Activated naive CD8-positive, alpha-beta T cell treated with anti-CD3 and anti-CD28 coated beads, Interleukin-2, amount 50 U/mL, for 16 hours (primary cell): ENCODE measurements around the gene RSRC1.
A peak's percentile ranks its signal among the peaks of the same experiment; 100 is the strongest.
"Not testable (repeated sequence)": the region's sequence is repeated elsewhere in the genome, so short reads cannot be mapped to it uniquely, and the experiment has no call there.

Source experiments
- DNase-seq: peaks from one replicate; pipeline ENCODE4 v3.0.0-alpha.2; 2020; ENCODE audit warnings: low read depth, low spot score

RSRC1 gene

DNA sequence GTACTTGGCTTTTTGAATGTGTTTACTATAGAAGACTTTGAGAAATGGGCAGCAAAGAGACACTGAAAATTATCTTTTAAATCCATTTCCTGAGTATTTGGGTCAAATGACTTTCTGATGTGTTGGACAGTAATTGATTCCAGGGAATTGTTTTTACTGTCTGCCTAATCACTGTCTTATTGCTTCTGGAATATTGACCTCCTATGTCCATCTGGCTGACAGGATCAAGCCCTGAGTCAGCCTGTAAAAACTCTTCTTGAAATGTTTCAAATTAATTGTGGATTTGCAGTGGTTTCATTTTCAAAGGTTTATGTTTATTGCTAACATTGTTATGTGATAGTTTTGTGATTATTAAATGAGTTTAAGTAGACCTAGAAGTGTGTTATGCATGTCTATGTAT is 410.5 kb downstream of the RSRC1 start:
- no peak for DNase-seq

DNA sequence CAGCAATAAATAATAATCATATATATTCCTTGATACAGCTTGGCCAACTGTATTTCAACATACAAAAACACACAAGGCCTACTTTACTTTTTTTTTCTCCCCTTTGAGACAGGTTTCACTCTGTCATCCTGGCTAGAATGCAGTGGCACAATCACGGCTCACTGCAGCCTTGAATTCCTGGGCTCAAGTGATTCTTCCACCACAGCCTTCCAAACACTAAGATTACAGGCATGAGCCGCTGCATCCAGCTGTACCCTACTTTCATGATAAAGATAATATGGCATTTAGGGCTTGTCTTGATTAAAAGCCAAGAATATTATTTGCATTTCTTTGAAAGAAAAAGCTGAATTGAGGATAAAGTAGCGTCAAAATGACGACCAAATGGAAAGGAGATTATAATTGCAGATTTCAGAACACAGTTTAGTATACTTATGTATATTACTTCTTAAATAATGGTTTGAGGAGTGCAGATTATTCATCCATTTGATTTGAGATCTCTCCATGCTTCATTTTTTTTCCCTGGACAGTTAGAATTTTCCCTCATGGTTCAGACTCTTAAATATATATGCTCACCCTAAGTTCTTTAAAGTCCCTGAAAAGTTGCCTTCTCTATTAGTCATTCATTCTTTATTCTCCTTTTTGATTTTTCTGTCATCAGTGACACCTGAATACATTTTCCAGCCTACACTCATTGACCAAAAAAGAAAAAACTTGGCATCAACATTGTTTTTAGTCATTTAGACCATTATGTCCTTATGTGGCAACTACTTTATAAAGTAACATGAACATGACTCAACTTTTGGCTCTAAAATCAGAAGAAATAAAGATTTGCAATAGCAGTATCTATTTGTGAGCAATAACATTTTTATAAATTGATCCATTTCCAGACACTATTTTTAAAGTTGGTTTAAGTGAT is 412.6 kb downstream of the RSRC1 start:
- DNase-seq, result no peak

DNA sequence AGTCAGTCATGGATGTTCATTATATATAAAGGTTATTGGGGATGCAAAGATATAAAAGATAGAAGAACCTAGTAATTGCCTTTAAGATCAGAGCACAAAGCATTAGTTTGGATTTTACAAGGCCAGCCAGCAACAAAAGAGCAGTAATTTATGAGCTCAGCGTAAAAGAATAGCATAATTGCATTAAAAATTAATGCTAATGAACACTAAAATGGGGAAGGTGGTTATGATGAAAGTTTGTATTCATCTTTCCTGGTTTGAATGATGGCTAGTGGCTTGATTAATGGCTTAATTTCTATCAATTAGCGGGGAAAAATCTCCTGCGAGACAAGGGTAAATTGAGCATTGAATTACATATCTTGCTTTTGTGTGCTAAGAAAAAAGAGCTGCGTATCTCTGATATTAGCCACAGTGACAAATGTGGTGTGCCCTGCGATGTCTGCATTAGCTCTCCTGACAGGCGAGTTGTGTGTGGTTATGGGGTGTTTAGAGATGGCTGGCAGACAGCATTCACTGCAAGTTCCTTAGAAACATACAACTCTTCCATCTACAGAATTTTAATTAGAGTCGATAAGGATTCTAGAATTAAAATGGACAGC is 418.3 kb downstream of the RSRC1 start:
- DNase-seq, result no peak

DNA sequence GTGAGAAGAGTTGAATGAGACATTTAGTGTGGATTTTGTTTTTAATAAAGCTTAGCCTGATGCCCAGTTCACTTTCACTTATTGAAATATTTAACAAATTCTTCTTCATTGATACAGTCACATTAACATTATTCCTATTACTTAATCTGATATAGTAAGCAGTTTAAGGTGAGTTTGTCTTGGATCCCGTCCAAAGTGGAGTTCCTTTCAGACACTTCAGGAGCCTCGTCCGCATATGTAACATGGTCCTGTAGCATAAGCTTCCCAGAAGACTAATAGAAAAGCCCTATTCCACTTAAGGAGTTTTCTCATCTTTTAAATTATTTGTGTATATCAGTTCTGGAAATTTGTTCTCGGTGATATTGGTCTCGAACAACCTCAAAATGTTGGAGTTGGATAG is 421.4 kb downstream of the RSRC1 start:
- DNase-seq, result no peak

DNA sequence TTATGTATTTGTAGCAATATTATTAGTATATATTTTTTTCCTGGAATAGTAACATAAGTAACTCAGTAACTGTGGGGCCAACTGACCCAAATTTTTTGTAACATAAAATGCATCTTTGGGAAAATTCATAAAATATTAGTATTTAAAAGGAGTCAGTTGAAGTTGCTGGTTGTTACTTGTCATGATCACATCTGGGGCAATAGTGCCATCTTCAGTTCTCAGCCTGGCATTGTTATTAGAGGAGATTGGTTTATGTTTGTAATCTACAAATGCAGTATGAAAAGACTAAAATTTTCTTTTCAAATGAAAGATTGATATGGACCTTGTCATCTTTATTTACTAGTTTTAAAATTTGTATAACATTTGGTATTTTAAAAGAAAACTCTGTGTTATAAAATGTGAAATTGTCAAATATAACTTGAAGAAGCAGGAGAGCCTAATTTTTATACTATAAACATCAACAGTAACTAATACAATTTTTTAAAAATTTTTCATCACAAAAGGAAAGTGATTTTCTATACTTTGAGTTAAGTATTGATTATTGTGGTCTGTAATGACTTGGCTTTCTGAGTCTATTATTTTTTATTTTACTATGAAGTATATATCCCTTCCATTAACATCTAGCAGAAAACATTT is 422.3 kb downstream of the RSRC1 start:
- no peak for DNase-seq

DNA sequence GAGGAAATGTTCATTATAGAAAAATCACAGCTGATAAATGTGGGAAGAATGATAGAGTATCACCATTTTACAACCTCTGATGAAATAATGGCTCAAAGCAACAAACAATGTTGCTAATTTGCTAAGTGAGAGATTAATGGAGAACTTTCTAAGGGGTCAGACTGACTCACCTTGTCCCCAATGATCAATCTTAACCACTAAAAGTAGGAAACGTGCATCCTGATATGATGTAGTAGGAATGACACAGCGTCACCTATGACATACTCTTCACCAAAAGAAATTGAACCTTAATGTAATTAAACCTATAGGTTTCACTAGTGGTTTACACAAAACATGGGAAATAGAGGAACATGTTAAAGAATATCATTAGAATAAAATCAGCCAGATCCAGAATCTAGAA is 426.0 kb downstream of the RSRC1 start:
- DNase-seq, result no peak

DNA sequence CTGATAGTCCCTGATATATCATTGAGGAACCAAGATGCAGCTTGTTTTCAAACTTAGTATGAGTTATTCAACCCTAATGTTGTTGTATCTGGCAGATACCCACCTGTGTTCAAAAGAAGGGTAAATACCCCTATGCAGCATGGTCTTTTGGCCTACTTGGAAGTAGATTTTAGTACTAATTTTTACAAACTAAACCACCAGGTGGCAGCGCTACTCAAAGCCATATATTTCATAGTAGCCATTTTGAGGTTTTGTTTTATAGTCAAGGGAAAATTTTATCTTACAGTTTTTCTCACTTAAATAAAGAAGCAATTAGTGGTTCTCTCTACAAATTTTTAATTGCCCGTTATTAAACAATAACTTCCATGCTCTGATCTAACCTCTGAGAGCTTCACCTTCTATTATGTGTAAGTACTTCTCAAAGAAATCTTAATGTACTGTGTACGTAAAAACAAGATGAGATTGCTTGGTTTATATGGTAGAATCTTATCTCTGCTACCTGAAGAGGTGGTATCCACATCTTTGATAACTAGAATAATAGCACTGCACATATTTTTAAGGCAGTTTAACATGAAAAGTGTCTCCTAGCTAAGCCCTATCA is 429.6 kb downstream of the RSRC1 start:
- DNase-seq, result peak; percentile 1

DNA sequence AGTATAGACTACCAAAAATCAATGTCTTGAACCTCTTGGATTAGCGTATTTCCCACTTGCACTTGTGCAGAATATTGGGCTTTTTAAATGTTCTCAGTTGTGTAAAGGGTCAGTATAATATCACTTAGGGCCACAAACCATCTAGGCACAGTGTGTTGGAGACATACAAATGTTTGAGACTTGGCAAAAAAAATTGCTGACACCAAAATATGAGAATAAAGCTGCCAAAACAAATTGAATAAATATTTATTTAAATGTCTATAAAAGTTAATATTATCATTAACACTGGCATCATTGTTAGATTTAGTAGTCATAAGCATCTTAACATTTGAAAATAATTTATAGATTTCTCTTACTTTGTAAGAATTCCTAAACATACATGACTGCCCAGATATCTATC is 430.2 kb downstream of the RSRC1 start:
- no peak for DNase-seq

DNA sequence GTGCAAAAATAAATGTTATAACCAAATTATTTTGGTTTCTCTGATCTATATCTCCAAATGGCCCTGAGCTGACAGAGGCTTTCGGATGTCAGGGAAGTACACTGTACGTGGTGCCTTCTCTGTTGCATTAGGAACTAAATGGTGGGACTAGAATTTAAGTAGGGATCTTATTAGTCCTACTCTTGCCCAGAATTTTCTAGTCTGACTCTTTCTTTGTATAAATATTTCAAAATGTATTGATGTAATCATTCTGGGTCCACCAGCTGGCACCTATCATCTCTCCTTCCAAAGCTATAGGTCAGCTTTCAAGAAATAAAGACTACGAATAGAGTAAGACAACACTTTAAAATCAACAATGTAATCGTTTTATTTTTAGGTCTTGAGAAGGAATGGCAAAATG is 438.8 kb downstream of the RSRC1 start:
- no peak for DNase-seq

DNA sequence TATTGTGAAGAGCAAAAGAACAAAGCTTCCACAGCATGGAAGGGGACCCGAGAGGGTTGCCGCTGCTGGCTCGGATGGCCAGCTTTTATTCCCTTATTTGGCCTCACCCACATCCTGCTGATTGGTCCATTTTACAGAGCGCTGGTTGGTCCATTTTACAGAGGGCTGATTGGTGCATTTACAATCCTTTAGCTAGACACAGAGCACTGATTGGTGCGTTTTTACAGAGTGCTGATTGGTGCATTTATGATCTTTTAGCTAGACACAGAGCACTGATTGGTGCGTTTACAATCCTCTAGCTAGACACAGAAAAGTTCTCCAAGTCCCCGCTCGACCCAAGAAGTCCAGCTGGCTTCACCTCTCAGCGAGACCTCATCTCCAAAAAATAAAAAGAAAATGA is 440.0 kb downstream of the RSRC1 start:
- DNase-seq, result not testable (repeated sequence)

DNA sequence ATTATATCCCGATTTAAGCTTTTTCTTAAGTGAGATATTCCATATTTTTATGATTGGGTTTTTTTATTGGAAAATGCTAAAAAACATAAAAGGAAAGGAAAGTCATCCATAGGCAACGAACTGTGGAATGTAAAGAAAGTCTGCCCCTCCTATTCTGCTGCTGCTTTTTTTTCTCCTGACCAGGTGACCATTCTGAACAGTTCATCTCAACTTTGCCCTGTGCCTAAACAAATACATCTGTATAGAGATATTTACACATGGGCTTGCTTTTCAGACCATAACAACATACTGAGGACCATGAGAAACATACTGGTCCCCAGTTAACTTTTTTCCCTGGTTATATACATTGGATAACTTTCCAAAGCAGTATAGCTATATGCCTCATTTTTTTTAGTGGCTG is 442.2 kb downstream of the RSRC1 start:
- no peak for DNase-seq

DNA sequence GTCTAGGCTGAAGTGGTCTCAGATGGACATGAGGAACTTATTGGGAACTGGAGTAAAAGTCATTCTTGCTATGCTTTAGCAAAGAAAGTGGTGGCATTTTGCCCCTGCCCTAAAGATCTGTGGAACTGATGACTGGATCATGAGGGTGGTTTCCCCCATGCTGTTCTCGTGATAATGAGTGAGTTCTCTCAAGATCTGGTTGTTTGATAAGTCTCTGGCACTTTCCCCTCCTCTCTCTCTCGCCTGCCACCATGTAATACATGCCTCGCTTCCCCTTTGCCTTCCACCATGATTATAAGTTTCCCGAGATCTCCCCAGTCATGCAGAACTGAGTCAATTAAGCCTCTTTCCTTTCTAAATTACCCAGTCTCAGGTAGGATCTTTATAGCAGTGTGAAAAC is 449.6 kb downstream of the RSRC1 start:
- DNase-seq, result no peak

DNA sequence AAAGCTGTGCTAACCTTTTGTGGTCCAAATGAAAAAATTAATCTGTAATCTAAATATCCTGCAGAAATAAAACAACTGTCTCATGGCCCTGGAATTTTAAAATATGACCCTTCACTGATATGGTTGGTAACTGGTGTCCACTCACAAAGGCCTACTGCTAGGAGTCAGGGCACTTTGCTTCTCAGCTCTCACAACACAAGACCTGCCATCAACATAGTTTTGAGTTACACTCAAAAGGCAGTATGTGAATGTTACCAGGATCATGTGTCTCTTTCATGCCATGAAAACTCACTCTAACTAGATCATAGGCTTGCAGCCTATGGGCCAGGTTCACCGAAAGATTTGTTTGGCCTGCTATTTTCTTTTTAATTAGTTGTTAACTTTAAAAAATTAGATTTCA is 451.1 kb downstream of the RSRC1 start:
- DNase-seq, result no peak

DNA sequence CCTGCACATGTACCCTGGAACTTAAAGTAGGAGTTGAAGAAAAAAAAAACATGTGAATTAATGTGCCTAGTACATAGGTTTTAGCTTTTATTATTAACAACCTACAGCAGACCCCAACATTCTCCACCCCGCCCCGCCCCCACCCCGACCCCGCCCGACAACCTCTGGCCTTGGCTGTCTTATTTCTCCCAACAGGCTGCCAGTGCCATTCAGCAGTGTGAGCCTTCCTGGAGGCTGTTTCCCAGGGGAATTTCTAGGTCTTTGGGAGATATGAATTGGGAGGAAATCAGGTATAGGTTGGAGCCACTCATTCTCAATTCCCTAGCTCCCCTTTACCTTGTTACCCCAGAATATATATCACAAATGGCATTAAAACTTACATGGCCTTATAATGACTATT is 452.8 kb downstream of the RSRC1 start:
- DNase-seq, result no peak

DNA sequence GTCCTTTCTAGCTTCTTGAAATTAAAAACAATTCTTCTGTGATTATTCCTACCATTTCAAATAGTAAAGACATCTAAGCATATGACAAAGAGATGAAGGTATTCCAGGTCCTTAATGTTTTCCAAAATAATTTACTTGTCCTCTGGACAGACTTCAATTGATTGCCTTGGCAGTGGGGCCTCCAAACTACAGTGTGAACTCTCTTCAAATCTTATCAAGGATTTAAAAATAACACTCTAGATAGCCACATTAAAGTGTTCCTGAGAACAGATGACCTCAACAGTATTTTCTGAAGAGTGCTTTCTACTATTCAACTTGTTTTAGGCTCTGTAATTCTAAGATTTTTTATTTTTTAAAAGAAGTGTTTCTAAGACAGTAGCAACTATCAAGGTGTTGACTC is 453.2 kb downstream of the RSRC1 start:
- DNase-seq, result no peak

DNA sequence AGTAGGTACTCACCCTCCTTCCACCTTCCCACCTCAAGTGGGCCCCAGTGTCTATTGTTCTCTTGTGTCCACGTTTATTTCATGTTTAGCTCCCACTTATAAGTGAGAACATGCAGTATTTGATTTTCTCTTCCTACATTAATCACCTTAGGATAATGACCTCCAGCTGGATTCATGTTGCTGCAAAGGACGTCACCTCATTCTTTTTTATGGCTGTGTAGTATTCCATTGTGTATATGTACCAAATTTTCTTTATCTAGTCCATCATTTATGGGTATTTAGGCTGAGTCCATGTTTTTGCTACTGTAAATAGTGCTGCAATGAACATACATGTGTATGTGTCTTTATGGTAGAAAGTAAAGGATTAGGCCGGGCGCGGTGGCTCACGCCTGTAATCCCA is 455.2 kb downstream of the RSRC1 start:
- DNase-seq, result no peak

DNA sequence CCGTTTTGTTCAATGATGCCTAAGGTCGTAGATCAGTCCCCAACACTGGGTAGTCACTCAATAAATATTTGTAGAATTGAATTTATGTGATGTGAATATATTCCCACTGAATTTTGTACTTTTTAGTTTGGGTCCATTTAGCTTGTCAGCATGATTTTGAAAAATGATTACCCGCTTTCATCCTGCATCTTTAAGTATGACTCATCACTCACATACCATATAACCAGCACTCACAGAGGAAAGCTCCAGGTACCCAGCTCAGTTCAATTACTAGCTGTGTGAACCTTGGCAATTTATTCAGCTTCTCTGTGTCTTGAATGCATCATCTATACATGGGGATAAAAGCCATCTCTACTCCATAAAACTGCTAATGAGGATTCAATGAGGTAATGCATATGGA is 458.9 kb downstream of the RSRC1 start:
- DNase-seq, result no peak

DNA sequence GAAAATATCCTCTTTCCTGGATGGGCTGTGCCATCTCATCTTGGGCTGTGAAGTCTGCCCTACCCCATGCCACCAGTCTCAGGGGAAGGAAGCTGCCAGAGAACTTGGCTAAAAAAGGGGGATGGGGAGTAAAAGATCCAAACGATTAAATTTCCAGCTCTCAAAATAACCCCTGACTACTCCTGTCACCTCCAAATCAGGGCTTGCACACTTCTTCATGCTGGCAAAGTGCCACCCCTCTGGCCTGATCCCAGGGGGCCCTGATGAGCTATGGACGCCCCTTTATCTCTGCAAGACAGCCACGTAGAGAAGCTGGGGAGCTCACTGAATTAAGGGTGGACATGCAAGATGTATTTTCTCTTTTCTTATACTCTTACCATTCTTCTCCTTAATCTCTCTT is 459.9 kb downstream of the RSRC1 start:
- no peak for DNase-seq

DNA sequence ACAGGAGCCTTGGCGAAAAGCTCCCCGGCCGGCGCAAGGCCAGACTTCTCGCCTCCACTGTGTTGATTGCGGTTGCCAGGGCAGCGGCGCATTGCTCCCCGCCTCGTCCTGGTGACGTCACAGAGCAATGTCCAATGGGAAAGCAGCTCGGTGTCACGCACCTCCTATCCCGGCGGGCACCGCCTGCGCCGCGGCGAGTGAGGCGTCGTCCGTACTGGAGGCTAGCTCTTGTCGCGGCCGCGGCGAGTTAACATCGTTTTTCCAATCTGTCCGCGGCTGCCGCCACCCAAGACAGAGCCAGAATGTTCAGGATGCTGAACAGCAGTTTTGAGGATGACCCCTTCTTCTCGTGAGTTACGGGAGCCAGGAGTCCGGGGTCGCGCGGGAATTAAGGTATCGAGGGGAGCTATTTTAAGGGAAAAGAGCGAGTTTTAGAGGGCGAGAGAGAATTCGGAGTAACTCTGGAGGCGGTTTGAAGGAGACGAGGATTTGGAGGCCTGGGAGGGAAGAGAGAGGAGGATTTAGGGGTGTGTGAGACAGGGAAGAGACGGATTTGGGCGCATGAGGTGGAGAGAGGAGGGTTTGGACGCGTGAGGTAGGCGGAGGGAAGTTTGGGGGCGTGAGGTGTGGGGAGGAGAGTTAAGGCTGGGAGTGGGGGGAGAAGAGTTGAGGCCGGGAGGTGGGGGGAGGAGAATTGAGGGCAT is 461.3 kb downstream of the RSRC1 start, which contains the start of gene MLF1:
Gene MLF1 (plus strand): TSS at position 196 of the 704 bp plus-strand sequence. CDS start 107 bp downstream, at position 303.
- DNase-seq, result peak; percentile 49

DNA sequence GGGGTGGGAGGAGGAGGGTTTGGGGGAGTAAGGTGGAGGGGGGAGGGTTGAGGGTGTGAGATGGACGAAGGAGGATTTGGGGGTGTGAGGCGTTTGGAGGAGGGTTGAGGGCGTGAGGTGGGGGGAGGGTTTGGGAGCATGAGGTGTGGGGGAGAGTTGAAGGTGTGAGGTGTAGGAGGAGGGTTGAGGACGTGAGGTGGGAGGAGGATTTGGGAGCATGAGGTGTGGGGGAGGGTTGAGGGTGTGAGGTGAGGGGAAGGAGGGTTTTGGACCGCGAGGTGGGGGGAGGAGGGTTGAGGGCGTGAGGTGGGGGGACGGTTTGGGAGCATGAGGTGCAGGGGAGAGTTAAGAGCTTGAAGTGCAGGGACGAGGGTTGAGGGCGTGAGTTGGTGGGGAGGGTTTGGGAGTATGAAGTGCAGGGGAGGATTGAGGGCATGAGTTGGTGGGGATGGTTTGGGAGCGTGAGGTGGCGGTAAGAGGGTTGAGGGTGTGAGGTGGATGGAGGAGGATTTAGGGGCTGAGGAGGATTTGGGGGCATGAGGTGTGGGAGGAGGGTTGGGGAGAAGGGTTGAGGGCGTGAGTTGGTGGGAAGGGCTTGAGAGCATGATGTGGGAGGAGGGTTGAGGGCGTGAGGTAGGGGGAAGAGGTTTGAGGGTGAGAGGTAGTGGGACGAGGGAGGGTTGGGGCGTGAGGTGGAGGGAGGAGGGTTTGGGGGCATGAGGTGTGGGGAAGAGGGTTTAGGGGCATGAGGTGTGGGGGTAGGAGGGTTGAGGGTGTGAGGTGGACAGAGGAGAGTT is 462.3 kb downstream of the RSRC1 start:
- DNase-seq, result no peak

DNA sequence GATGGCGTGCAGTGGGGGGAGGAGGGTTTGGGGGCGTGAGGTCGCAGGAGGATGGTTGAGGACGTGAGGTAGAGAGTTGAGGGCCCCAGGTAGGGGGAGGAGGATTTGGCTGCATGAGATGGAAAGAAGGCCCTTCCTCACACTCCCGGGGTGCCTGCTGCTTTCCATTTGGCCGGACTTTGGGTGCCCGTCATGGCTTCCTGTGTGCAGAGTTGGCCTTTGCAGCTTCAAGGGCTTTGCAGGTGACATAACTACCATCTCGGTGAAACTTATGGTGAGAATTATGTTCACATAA is 462.8 kb downstream of the RSRC1 start:
- no peak for DNase-seq
